Activated CD8-positive, alpha-beta T cell treated with anti-CD3 and anti-CD28 coated beads for 36 hours (primary cell): ENCODE results near the gene DMBT1. TPM values are rescaled to one million over a fixed set of nuclear protein-coding genes. Genes with fewer than 3 reads are reported as not detected.

Experiments
- ATAC-seq: fragments of 200-7000 bp; cut with Tn5 transposase; one replicate; pipeline ENCODE4 v1.10.0; 2021; ENCODE audit warnings: mild to moderate bottlenecking, moderate library complexity
- CTCF ChIA-PET: fragments of 350-600 bp; sonication (Branson Sonifier 250); formaldehyde crosslinking; loops from one replicate; lab custom pipeline; 2021; ENCODE audit warnings: antibody characterized with exemption; lab: Charles Lee
- POLR2A ChIA-PET: fragments of 350-600 bp; sonication (Branson Sonifier 250); formaldehyde crosslinking; loops from one replicate; lab custom pipeline; 2021; ENCODE audit warnings: antibody characterized with exemption; lab: Charles Lee
- DNase-seq: peaks from one replicate; pipeline ENCODE4 v3.0.0-alpha.2; 2020
- H3K27ac Mint-ChIP-seq: one replicate; pipeline ENCODE4 v1.8.0; 2021; ENCODE audit warnings: mild to moderate bottlenecking, mixed read lengths
- H3K27me3 Mint-ChIP-seq: one replicate; pipeline ENCODE4 v1.8.0; 2021; ENCODE audit warnings: mixed read lengths
- H3K36me3 Mint-ChIP-seq: one replicate; pipeline ENCODE4 v1.8.0; 2021; ENCODE audit warnings: low read depth, mixed read lengths
- H3K4me1 Mint-ChIP-seq: one replicate; pipeline ENCODE4 v1.8.0; 2021; ENCODE audit warnings: low read depth, mixed read lengths
- H3K4me3 Mint-ChIP-seq: one replicate; pipeline ENCODE4 v1.8.0; 2021; ENCODE audit warnings: mild to moderate bottlenecking, moderate library complexity, mixed read lengths
- H3K9me3 Mint-ChIP-seq: one replicate; pipeline ENCODE4 v1.8.0; 2021; ENCODE audit warnings: mixed read lengths
- CTCF ChIP-seq: fragments of 200-600 bp; IDR thresholded peaks from one replicate; pipeline ENCODE4 v1.8.0; 2022; ENCODE audit warnings: antibody characterized with exemption, mild to moderate bottlenecking
- intact Hi-C: fragments of 100-400 bp; cut with micrococcal nuclease; formaldehyde crosslinking; loops from one replicate; pipeline ENCODE4 v1.10.0; 2022
- total RNA-seq, 2 experiments: library from RNA; stranded (reverse); gene quantifications; one replicate each; pipeline ENCODE4 v1.2.3, GENCODE V29; 2021

DMBT1 gene
- total RNA-seq, 2 experiments from 2014 or later, result not detected

- Mint-ChIP-seq H3K27ac (no peak overlapping the region), H3K4me3 (no peak overlapping the region), H3K4me1 (peaks cover 24% of the 10 kb centered on the region), H3K9me3 (no peaks in the 10 kb centered on the region), H3K36me3 (no peaks in the 10 kb centered on the region), H3K27me3 (peaks cover 14% of the 10 kb centered on the region)
- intact Hi-C loops, result loop anchor here (5.0 kb wide), 1 partner anchor 42 kb away; no protein-coding TSS in a partner anchor
- ChIA-PET POLR2A (no interaction called here), CTCF (interaction anchor here (1.1 kb wide), 1 partner anchor 658 kb away, joined by 3 read pairs; no protein-coding TSS in a partner anchor)
- ATAC-seq, result no peak
- no peak for DNase-seq
- no peak for TF ChIP-seq CTCF
Measured at GRCh38 chr10:122559228-122559627, 1.3 kb upstream of the DMBT1 start.

- no peak for ATAC-seq
- intact Hi-C loops, result loop anchor here (10.0 kb wide), 1 partner anchor 106 kb away; the partner anchor contains the start of gene ARMS2
- POLR2A ChIA-PET, result interaction anchor here (0.8 kb wide), 1 partner anchor 20 kb away, joined by 3 read pairs; no protein-coding TSS in a partner anchor
- Mint-ChIP-seq H3K4me3 (no peak overlapping the region), H3K27me3 (peaks cover 22% of the 10 kb centered on the region), H3K9me3 (no peaks in the 10 kb centered on the region), H3K27ac (no peak overlapping the region), H3K36me3 (no peaks in the 10 kb centered on the region), H3K4me1 (peaks cover 24% of the 10 kb centered on the region)
- no peak for DNase-seq
- CTCF ChIA-PET, result interaction anchor here (1.1 to 2.9 kb wide), 2 partner anchors 47 to 263 kb away, joined by 3 to 10 read pairs; no protein-coding TSS in a partner anchor
- no peak for TF ChIP-seq CTCF
Measured at GRCh38 chr10:122561212-122561611, 658 bp downstream of the DMBT1 start.

GRCh38 chr10:122561792-122562191 is 1.2 kb downstream of the DMBT1 start:
- peaks cover 22% of the 10 kb centered on the region for H3K27me3 Mint-ChIP-seq
- ChIA-PET POLR2A (interaction anchor here (0.8 kb wide), 1 partner anchor 21 kb away, joined by 3 read pairs; no protein-coding TSS in a partner anchor), CTCF (interaction anchor here (1.1 to 2.9 kb wide), 2 partner anchors 47 to 263 kb away, joined by 3 to 10 read pairs; no protein-coding TSS in a partner anchor)
- peaks cover 24% of the 10 kb centered on the region for H3K4me1 Mint-ChIP-seq
- intact Hi-C loops, result loop anchor here (10.0 kb wide), 1 partner anchor 107 kb away; the partner anchor contains the start of gene ARMS2
- TF ChIP-seq CTCF, result no peak
- H3K9me3 Mint-ChIP-seq, result no peaks in the 10 kb centered on the region
- no peak overlapping the region for H3K4me3 Mint-ChIP-seq
- H3K36me3 Mint-ChIP-seq, result no peaks in the 10 kb centered on the region
- H3K27ac Mint-ChIP-seq, result no peak overlapping the region
- ATAC-seq (no peak), DNase-seq (no peak)

- Mint-ChIP-seq H3K36me3 (no peaks in the 10 kb centered on the region), H3K4me1 (peaks cover 7% of the 10 kb centered on the region), H3K9me3 (no peaks in the 10 kb centered on the region), H3K27ac (no peak overlapping the region), H3K27me3 (peaks cover 31% of the 10 kb centered on the region), H3K4me3 (no peak overlapping the region)
- CTCF ChIA-PET, result interaction anchor here (0.6 to 5.8 kb wide), 60 partner anchors 8 to 893 kb away, joined by 3 to 62 read pairs (median 5); partner anchors contain the start of gene ARMS2
- ATAC-seq (no peak), DNase-seq (no peak)
- TF ChIP-seq CTCF, result no peak
- intact Hi-C loops, result loop anchor here (2.0 to 10.0 kb wide), 3 partner anchors 110 to 266 kb away; partner anchors contain the start of gene ARMS2
- POLR2A ChIA-PET, result interaction anchor here (1.0 kb wide), 1 partner anchor 49 kb away, joined by 3 read pairs; no protein-coding TSS in a partner anchor
Measured at GRCh38 chr10:122564980-122565379, 4.4 kb downstream of the DMBT1 start.

- no peak overlapping the region for H3K27ac Mint-ChIP-seq
- ChIA-PET CTCF (interaction anchor here (0.6 to 5.8 kb wide), 69 partner anchors 8 to 892 kb away, joined by 3 to 62 read pairs (median 4); partner anchors contain the start of gene ARMS2), POLR2A (interaction anchor here (1.0 kb wide), 1 partner anchor 50 kb away, joined by 3 read pairs; no protein-coding TSS in a partner anchor)
- peak; percentile 78 for TF ChIP-seq CTCF
- intact Hi-C loops, result loop anchor here (2.0 to 10.0 kb wide), 3 partner anchors 111 to 267 kb away; partner anchors contain the start of gene ARMS2
- no peaks in the 10 kb centered on the region for H3K36me3 Mint-ChIP-seq
- no peaks in the 10 kb centered on the region for H3K9me3 Mint-ChIP-seq
- peaks cover 7% of the 10 kb centered on the region for H3K4me1 Mint-ChIP-seq
- DNase-seq (peak; percentile 87), ATAC-seq (peak; percentile 34)
- H3K4me3 Mint-ChIP-seq, result no peak overlapping the region
- peaks cover 29% of the 10 kb centered on the region for H3K27me3 Mint-ChIP-seq
Measured at GRCh38 chr10:122565766-122566206, 5.2 kb downstream of the DMBT1 start.
